SIG-M5 (cell line): ENCODE data around the gene MAP1LC3A.

Source experiments
- DNase-seq: peaks from one replicate; lab custom pipeline; 2025; lab: John Stamatoyannopoulos, UW

Gene MAP1LC3A

DNA sequence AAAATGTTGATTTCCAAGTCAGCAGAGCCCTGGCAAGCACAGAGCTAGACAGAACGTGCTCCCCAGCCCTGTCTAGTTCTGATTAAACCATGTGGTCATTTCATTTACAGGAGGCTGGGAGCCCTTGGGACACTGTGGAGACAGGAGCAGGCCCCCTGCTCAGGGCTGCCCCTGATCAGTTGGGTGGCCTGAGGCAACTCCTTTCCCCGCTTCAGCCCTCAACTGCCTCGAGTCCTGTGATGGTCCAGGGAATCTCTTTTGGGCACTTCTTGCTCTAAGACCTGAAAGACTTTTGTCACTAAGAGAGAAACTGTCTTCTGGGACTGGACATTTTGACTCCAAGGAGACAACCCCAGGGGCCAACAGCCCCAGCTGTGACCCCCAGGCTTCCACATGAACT is 28.8 kb upstream of the MAP1LC3A start:
- no peak for DNase-seq

- no peak for DNase-seq
These were observed 28.2 kb upstream of the MAP1LC3A start for GRCh38 chr20:34530342-34530741.

DNA sequence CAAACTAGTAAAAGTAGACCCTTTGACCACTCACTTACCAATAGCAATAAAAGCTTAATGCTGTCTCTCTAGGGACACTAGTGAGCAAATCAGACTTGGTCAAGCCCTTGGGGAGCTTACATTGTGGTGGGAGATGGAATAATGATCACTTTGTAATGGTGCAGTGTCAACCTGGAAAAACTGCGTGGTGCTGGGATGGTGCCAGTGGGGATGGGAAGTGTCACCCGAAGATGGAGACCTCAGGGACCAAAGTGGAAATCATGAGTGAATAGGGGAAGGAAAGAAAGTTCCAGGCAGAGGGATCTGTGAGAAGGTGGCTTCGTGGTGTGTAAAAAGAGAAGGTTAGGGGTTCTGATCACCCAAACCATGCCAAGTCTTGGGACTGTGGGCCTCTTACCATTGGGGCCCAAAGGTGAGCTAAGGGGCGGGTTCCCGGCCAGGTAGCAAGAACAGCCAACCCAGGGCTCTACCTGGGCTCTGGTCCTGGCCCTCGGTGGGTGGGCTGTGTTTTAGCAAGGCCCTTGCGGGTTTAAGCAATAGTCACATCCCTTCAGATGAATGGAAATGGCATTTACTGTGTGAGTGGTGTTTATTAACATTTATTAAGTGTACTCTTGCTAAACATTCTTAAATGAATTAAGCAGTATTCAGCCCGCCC is 26.8 kb upstream of the MAP1LC3A start:
- no peak for DNase-seq

- DNase-seq = no peak
These were observed 26.2 kb upstream of the MAP1LC3A start for GRCh38 chr20:34532320-34532719.

DNA sequence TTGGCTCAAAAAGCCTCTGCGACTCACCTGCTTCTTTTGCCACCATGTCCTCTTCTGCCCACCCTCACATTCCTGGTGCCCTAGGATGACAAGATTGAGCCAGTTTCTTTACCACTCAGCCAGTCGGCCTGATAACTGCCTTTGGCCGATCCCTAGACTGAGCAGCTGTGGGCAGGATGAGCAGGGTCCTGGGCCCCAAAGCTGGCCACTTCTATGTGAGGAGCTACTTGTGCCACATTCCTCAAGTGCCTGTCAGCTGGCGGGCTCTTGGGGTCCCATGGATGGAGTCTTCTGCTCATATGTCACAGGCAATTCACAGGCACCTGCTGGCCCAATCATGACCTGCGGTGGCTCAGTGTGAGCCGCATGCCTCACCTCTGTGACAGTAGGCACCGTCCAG is 25.8 kb upstream of the MAP1LC3A start:
- DNase-seq = no peak

GRCh38 chr20:34534391-34535165 is 23.9 kb upstream of the MAP1LC3A start:
- DNase-seq = no peak

DNA sequence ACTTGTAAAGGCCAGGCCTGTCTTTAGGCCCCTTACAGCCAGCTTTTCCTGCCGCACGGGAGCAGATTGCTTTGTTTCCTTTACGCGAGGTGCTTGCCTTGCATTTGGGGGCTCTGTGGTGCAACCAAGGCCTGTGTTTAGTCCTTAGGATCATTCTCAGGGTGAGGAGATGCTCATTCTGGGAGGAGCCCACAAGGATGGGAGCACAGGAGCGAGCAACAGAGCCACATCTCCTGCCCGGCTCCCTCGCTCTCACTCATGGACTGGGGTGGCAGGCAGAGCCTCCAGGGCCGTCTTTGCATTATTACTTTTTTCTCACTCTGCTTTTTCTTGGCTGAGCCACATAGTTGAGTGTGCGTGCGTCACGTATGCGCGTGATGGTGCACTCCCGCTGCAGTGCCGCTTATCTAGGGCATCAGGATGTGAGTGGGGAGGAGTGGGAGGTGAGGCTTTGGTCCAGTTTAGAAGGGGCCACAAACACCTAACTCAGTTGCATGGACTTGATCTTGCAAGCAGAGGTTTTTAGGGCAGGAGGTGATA is 23.1 kb upstream of the MAP1LC3A start:
- DNase-seq = no peak

GRCh38 chr20:34535857-34536256 is 22.7 kb upstream of the MAP1LC3A start:
- no peak for DNase-seq

GRCh38 chr20:34536798-34537394 is 21.6 kb upstream of the MAP1LC3A start:
- no peak for DNase-seq

DNA sequence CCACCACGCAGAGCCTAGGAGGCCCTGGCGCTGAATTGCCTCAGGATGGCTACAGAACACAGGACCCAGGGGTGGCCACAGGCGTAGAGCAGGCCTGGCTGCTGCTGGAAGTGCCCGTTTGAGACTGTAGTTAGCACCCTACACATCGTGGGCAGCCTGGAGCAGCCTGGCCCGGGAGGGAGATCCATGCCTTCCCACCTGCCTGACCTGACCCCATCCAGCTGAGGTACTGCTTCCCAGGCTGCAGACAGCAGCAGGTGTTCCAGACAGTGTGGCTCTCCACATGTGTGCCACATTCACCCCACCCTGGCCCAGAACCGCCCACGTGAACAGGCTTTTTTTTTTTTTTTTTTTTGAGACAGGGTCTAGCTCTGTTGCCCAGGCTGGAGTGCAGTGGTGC is 20.9 kb upstream of the MAP1LC3A start:
- no peak for DNase-seq

- no peak for DNase-seq
These were observed 19.8 kb upstream of the MAP1LC3A start for GRCh38 chr20:34538671-34539123.

GRCh38 chr20:34539756-34540155 is 18.8 kb upstream of the MAP1LC3A start:
- no peak for DNase-seq

GRCh38 chr20:34540596-34541263 is 17.8 kb upstream of the MAP1LC3A start:
- DNase-seq = no peak

- no peak for DNase-seq
These were observed 17.1 kb upstream of the MAP1LC3A start for GRCh38 chr20:34541264-34541901.

DNA sequence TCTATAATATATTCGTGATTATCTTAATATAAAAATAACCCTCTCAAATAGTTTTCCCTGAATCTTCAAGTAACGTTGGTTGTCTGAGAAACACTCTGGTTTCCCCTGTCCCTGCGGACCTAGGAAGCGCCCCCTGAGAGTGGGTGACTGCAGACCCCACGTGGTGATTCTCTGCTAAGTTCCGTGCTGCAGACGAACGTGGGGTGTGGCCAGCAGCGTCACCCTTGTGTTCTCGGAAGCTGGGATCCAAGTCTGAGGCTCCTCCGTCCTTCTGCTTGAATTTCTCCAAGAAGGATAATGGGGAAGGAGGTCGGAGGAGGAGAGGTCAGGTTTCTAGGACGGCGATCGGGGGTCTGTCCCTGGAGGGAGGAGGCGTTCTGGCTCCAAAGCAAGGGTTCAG is 16.6 kb upstream of the MAP1LC3A start:
- no peak for DNase-seq

DNA sequence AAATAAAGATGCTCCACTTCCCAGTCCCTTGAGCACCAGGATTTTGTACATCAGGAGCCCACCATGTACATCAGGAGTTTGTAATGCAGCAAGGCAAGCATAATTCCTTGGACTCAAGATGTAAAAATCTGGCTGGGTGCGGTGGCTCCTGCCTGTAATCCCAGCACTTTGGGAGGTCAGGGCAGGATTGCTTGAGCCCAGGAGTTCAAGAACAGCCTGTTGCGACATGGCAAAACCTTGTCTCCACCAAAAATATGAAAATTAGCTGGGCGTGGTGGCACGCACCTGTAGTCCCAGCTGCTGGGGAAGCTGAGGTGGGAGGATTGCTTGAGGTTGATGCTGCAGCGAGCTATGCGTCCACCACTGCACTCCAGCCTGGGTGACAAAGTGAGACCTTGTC is 16.1 kb upstream of the MAP1LC3A start:
- DNase-seq = no peak

- no peak for DNase-seq
These were observed 15.0 kb upstream of the MAP1LC3A start for GRCh38 chr20:34543463-34544056.

DNA sequence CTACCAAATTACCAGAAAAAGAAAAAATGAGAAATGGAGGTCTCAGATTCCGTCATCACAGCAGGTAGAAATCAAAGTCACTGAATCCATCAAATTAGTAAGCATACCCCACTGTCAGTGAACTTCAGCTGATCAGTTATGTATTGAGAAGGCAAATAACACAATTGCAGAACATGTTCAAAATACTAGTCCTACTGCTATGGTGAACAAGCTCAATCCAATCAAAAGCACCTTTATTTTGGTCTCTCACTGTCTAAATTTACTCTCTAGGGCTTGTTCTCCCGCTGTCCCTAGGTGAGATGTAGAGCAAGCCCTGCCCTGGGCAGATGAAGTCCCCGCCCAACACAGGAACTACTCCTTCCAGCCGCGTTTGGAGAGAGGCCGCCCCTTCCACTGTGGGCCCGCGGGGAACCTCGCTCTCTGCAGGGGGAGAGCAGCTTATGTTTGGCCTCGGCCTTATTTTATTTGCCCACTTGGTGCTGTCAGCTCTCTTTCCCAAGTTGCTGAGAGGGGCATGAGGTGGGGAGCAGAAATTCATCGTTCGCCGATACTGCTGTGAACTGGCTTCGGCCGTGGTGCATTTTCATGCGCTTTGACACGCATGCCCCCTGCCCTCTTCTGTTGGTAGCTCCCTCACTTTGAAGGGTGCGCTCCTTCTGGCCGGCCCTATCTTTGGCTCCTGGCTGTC is 14.3 kb upstream of the MAP1LC3A start:
- DNase-seq = no peak

- DNase-seq = no peak
These were observed 11.8 kb upstream of the MAP1LC3A start for GRCh38 chr20:34546751-34547181.

DNA sequence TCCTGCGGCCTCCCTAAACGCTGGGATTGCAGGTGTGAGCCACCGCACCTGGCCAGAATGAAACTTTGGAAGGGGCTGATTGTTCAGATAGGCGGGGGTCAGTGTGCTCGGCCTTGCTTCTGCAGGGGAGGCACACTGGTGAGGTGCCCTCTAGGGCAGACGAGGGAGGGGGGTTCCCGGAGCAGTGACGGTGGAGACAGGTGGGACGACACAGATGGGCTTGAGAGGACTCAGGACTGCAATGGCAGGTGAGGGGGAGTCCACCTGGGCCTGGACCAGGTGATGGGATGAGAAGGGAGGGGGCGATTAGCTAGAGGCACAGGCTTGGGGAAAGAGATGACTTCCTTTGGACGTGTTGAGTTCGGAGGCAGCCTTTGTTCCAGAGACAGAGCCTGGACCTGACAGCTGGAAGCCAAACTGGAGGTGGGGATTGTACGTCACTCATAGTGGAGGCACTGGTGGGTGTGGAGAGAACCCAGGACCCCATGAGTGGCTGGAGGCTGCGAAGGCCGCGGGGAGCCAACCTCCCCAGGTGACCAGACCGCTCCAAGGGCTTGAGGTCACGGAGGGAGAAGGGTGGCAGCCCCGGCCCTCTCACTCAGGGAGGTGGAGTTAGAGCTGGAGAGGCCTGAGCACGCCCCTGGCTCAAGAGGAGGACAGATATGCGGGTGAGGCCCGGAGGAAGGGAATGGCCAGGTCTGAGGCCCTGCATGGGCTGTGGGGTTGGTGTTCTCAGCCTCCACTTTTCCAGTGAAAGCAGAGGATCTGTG is 10.5 kb upstream of the MAP1LC3A start:
- no peak for DNase-seq
